NCI-H2171 (cell line): ENCODE results near the gene SNX18.

ENCODE experiments used
- DNase-seq: peaks from one replicate; lab custom pipeline; 2025; lab: John Stamatoyannopoulos, UW

The SNX18 gene

GRCh38 chr5:54541823-54542783 is 24.5 kb downstream of the SNX18 start:
- DNase-seq: no peak

DNA sequence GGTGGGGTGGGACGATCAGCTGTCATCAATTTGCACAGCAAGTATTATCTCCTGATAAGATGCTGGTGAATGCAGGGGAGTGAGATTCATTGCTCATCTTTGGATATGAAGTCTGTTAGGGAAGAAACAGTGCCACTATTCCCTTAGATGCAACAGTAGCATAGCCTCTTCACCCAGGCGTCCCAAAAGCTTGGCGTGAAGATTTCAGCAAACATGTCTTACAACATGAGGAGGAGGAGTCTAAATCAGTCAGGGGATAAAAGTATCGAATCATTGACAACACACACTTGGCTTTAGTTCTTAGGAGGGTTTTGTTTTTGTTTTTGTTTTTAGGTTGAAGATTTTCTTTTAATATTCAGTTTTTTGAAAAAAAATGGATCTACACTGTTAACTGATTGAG is 26.5 kb downstream of the SNX18 start:
- no peak for DNase-seq

- no peak for DNase-seq
Measured at GRCh38 chr5:54545796-54546195, 28.2 kb downstream of the SNX18 start.

DNA sequence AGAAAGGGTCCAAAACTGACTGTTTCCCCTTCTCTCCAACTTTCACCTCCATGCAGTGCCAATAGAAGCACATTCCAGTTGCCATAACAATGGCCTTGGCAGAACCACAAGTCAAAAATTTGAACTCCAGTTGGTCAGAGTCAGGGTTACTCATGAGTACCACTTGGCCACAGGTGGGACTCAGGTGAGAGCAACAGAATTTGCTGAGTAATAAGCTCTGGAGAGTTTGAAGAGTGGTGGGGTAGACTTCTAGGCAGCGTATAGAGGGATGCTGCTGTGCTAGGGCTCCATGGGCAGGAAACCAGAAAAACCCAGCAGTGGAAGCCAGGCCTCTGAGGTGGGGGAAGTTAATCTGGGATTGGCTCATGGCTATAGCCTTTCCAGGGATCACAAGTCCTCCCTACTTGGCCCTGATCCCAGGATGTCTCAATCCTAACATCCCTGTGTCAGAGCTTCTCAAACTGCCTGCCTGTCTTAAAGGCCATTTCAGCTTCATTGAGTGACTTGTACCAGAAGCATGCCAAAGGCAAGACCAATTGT is 30.2 kb downstream of the SNX18 start:
- DNase-seq: no peak

- DNase-seq: no peak
Measured at GRCh38 chr5:54548565-54548964, 31.0 kb downstream of the SNX18 start.

DNA sequence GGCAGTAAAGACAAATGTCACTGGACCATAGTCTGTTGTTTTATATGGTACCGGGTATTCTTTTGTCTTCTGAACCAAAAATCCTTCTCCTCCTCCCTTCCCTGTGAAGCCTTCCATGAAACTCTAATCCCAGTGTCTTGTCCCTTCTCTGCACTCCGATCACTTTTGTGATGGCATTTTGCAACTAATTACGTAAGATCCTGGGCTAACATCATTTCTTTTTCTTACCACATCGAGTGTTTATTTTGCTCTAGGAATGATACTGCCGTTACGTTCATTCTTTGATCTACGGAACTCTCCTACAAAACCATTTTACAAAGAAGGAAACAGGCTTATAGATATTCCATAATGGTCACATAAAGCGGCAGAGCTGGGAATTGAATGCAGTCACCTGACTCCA is 33.7 kb downstream of the SNX18 start:
- DNase-seq: no peak

DNA sequence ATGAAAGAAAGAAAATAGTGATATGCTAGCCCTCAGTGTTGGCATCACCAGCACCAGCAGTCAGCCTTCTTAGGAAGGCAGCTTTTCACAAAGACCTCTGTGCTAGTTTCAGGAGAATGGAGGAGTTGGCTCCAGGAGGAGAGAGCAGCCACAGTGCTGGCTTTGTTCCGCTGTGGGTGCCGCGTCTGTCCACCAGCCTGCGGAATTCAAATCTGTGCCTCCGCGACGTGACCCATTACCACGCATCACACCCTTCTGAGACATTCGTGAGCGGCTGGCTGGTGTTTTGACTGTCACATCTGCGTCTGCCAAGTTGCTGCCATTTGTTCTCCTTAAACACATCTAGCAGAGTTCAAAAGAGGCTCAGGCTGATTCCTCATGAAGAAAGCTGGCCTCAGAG is 34.4 kb downstream of the SNX18 start:
- DNase-seq: no peak

- DNase-seq: no peak
Measured at GRCh38 chr5:54552446-54552845, 34.9 kb downstream of the SNX18 start.

DNA sequence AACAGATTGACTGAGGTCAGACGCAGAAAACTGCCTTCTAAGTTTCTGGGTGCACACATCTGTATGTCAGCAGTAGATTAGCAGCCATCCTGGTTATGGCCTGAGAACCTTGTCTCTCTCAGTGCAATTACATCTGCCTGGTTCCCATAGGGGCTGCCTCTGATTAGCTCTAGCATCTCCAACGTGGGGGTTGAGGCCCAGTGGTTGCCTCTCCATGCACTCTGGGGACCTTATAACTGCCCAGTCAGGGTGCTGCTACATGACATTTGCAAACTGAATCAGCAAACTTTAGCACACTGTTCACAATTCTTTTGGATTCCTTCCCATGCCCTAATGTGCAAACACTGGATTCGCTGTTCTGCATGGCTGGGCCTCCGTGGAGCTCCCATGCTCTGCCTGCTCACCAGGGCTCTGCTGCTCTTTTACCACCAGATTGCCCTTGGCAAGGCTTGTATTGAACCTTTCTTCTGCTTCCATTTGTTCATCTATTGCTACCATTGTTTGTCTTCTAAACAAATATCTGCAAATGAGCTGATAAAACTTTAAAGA is 36.2 kb downstream of the SNX18 start:
- DNase-seq: no peak

- DNase-seq: no peak
Measured at GRCh38 chr5:54556141-54556540, 38.6 kb downstream of the SNX18 start.

- DNase-seq: no peak
Measured at GRCh38 chr5:54558362-54558761, 40.8 kb downstream of the SNX18 start.

DNA sequence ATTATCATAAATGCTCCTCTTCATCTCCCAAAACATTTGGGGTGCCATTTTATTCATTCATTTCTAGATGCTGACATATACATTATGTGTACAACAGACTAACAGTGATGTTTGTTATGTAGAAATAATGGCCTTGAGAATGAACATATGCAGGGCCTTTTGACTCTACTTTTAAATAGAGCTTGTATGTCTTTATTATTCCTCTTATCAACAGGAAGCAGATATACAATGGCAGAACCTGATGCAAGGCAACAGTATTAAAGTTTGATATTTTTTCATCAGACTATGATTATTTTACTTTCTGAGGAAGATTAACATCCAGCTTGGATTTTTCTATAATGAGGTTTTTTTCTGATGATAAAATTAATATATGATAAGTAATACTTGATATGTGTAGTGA is 44.1 kb downstream of the SNX18 start:
- DNase-seq: no peak

DNA sequence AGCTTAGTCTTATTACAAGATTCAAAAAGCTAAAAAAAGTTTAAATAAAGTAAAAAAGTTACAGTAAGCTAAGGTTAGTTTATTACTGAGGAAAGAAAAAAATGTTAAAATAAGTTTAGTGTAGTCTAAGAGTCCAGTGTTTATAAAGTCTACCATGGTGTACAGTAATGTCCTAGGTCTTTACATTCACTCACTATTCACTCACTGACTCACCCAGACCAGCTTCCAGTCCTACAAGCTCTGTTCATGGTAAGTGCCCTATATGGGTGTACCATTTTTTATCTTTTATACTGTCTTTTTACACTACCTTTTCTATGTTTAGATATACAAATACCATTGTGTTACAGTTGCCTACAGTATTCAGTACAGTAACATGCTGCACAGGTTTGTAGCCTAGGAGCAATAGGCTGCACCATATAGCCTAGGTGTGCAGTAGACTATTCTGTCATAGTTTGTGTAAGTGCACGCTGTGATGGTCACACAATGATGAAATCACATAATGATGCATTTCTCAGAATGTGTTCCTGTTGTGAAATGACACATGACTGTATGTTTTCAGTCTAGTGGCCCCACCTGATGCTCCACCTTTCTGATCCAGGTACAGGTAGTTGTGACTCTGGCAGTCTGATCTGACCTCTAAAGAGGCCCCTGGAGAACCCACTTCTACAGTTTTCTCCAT is 45.7 kb downstream of the SNX18 start:
- DNase-seq: no peak

DNA sequence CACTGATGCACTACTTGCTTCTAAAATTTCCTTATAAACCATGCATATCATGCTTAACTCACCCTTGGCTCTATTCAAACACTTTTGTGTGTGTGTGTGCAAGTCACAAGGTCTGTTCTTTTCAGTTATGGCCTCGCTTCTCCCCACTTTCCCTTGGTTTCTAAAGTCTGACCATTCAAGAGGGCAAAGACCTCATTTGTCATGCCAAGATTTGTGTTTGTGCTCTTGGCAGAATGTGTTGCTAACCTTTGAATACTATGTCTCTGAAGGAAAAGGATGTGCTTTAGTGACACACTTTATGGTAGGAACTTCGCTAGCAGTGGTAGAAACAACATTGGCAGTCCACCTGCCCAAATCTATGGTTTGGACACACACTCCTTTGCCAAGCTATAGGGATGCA is 50.4 kb downstream of the SNX18 start:
- no peak for DNase-seq

GRCh38 chr5:54570916-54571315 is 53.4 kb downstream of the SNX18 start:
- DNase-seq: no peak

- no peak for DNase-seq
Measured at GRCh38 chr5:54571462-54571861, 53.9 kb downstream of the SNX18 start.

DNA sequence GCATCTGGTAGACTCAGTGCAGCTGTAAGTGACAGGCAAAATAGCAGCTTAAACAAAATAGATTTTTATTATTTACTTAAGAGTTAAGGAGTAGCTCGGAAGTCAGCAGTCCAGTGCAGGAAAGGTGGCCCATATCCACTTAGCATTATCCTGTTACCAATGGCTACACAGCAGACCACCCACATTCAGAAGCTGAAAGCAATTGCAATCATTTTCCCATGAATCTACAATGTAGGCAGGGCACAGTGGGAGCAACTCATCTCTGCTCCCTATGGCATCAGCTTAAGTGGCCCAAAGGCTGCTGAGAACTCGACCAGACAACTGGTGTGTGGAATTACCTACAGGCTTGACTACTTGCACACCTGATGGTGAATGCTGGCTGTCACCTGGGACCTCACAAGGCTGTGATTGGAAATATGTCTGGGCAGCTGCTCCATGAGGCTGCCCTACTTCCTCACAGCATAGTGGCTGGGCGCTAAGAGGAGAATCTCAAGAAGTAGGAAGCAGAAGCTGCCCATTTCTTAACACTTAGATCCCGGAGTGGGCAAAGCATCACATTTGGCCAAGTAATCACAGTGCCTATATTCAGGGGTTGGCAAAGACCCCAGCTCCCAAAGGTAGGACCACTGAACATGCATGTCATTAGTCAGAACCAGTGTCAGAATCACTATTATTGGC is 56.4 kb downstream of the SNX18 start:
- DNase-seq: no peak

- no peak for DNase-seq
Measured at GRCh38 chr5:54577528-54577927, 60.0 kb downstream of the SNX18 start.

GRCh38 chr5:54577937-54578653 is 60.5 kb downstream of the SNX18 start:
- no peak for DNase-seq

- DNase-seq: no peak
Measured at GRCh38 chr5:54579591-54580295, 62.2 kb downstream of the SNX18 start.
